Right lobe of liver (tissue), 6 donors: ENCODE data around the gene ACVR1. TPM values are rescaled to one million over a fixed set of nuclear protein-coding genes. Genes with fewer than 3 reads are reported as not detected.

ENCODE experiments used
- ATAC-seq, 4 donors: fragments of 200-7000 bp; cut with Tn5 transposase; one replicate each; pipeline ENCODE4 v1.9.1; 2020; ENCODE audit warnings: mild to moderate bottlenecking in 4 of 4, moderate library complexity in 4 of 4
- DNase-seq, 3 donors: peaks; one replicate each; pipeline ENCODE4 v3.0.0-alpha.2; 2020
- H3K27ac ChIP-seq, 3 donors: fragments of 200-600 bp; one replicate each; pipeline ENCODE4 v1.8.0; 2022
- H3K27me3 ChIP-seq, 2 donors: fragments of 200-600 bp; one replicate each; pipeline ENCODE4 v1.8.0; 2022
- H3K36me3 ChIP-seq, 4 donors: fragments of 200-600 bp; sonication (generic) in 1 of 4; one replicate each; pipeline versions ENCODE4 v1.5.1 to v1.8.0; 2017 to 2022; ENCODE audit warnings: control low read depth in 1 of 4
- H3K4me1 ChIP-seq, 4 donors: fragments of 200-600 bp; sonication (generic) in 1 of 4; one replicate each; pipeline versions ENCODE4 v1.5.1 to v1.8.0; 2017 to 2022; ENCODE audit warnings: control low read depth in 1 of 4
- H3K4me3 ChIP-seq, 3 donors: fragments of 200-600 bp; one replicate each; pipeline ENCODE4 v1.8.0; 2022
- H3K9me3 ChIP-seq, 4 donors: fragments of 200-600 bp; sonication (generic) in 1 of 4; one replicate each; pipeline versions ENCODE4 v1.5.1 to v1.8.0; 2017 to 2022; ENCODE audit warnings: control low read depth in 1 of 4
- CTCF ChIP-seq, 4 donors: fragments of 200-600 bp in 3 of 4; fragments of 450-650 bp in 1 of 4; IDR thresholded peaks; one replicate each; pipeline versions ENCODE4 v1.5.1 to v1.8.0; 2016 to 2022; ENCODE audit warnings: antibody characterized with exemption in 4 of 4, mild to moderate bottlenecking in 2 of 4
- POLR2A ChIP-seq: fragments of 450-650 bp; IDR thresholded peaks from one replicate; pipeline ENCODE4 v1.6.1; 2017; ENCODE audit warnings: antibody characterized with exemption, mild to moderate bottlenecking
- WGBS: methylation state at CpG from one replicate; pipeline ENCODE4 v1.1.6; 2018; ENCODE audit warnings: low coverage, low lambda C conversion rate; ENCODE audit not compliant: insufficient coverage; ENCODE audit errors: missing lambda C conversion rate; 5-methylcytosine and 5-hydroxymethylcytosine counted together
- intact Hi-C, 2 donors: fragments of 100-400 bp; cut with DNase I; formaldehyde crosslinking; loops; one replicate each; pipeline versions ENCODE4 v1.11.2 to v1.14.1; 2022
- total RNA-seq, 6 experiments: library from RNA; depleted of rRNA in 2 of 6; stranded (reverse); fragments of >200 nt in 2 of 6; fragmentation: NEBNext Ultra II Directional in 3 of 6; extraction: Animal tissue kit (Norgen Biotek cat#: 25700) in 3 of 6; gene quantifications; one replicate each; pipeline versions ENCODE4 v1.1.0 to v1.2.4, GENCODE V29; 2016 to 2023
- donor health status: DM: no; HTN: yes; CAD: no.
- donor health status: DM: no; HTN: no; CAD: no.
- donor health status: DM: no; HTN: no; CAD: no.
- donor health status: DM: no; HTN: yes; CAD: no.
- donor health status: DM: no; HTN: yes; CAD: no.

ACVR1 gene
- total RNA-seq, 6 experiments from 2014 or later, result 10.9 to 25.1 (median 14.6) TPM

GRCh38 chr2:157911246-157911645, 35.1 kb upstream of the ACVR1 start:
- ATAC-seq (peak in 1 of 4 donors; percentile 21), DNase-seq (no peak)
- Histone ChIP-seq H3K4me3 (no peak overlapping the region), H3K27ac (no peak overlapping the region), H3K36me3 (no peaks in the 10 kb centered on the region), H3K4me1 (peaks cover 0 to 9% (median 0%) of the 10 kb centered on the region in 4 donors), H3K9me3 (no peaks in the 10 kb centered on the region), H3K27me3 (no peaks in the 10 kb centered on the region)
- TF ChIP-seq POLR2A, result no peak
- no peak for TF ChIP-seq CTCF (IDR thresholded peaks at IDR 0.05)
- intact Hi-C loops, result no loop called here

- WGBS, result no CpG with 5 or more reads among the region's 4 CpGs
- H3K4me1 ChIP-seq, result no peaks in the 10 kb centered on the region
- H3K9me3 ChIP-seq, result no peaks in the 10 kb centered on the region
- H3K36me3 ChIP-seq, result no peaks in the 10 kb centered on the region
- DNase-seq (no peak), ATAC-seq (no peak)
- TF ChIP-seq POLR2A, result no peak
- no peak for TF ChIP-seq CTCF (IDR thresholded peaks at IDR 0.05)
- H3K27me3 ChIP-seq, result no peaks in the 10 kb centered on the region
- H3K4me3 ChIP-seq, result no peak overlapping the region
- intact Hi-C loops, result no loop called here
- H3K27ac ChIP-seq, result no peak overlapping the region
Observed at GRCh38 chr2:157905092-157905491, 29.0 kb upstream of the ACVR1 start.

GRCh38 chr2:157903626-157904025, 27.5 kb upstream of the ACVR1 start:
- WGBS, result 67% methylated on average over 3 of the region's 5 CpGs
- Histone ChIP-seq H3K9me3 (no peaks in the 10 kb centered on the region), H3K27ac (no peak overlapping the region), H3K36me3 (no peaks in the 10 kb centered on the region), H3K4me3 (no peak overlapping the region), H3K4me1 (no peaks in the 10 kb centered on the region), H3K27me3 (no peaks in the 10 kb centered on the region)
- DNase-seq (no peak), ATAC-seq (no peak)
- TF ChIP-seq POLR2A, result no peak
- intact Hi-C loops, result no loop called here

- intact Hi-C loops, result no loop called here
Observed at GRCh38 chr2:157903151-157903550, 27.0 kb upstream of the ACVR1 start.

DNA sequence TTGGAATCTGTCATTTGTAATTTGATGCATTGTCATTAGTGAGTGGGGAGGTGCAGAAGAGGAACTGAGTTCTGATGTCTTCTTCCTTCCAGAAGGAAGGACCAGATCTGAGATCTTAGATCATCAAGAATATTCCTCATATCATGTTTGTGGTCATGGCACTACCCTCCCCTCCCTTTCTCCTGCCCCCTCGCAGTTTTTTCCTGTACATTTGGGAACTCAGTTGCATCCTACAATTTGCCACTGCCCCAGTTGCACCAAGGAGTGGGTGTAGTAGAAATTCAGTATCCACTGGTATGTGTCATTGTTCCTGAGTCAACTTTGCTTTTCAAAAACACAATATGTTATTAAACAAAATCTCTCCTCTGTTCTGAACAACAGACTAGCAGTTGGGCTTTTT, 26.6 kb upstream of the ACVR1 start:
- H3K27ac ChIP-seq, result no peak overlapping the region
- intact Hi-C loops, result no loop called here
- no peaks in the 10 kb centered on the region for H3K4me1 ChIP-seq
- H3K9me3 ChIP-seq, result no peaks in the 10 kb centered on the region
- no peak overlapping the region for H3K4me3 ChIP-seq
- no peaks in the 10 kb centered on the region for H3K36me3 ChIP-seq
- no peak for ATAC-seq
- WGBS, result no CpG with 5 or more reads among the region's 1 CpG
- TF ChIP-seq CTCF (IDR thresholded peaks at IDR 0.05), result no peak
- TF ChIP-seq POLR2A, result no peak
- H3K27me3 ChIP-seq, result no peaks in the 10 kb centered on the region
- no peak for DNase-seq

More at GRCh38 chr2:157903151-157903550, 27.0 kb upstream of the ACVR1 start:
- Histone ChIP-seq H3K9me3 (no peaks in the 10 kb centered on the region), H3K4me1 (no peaks in the 10 kb centered on the region), H3K27me3 (no peaks in the 10 kb centered on the region), H3K36me3 (no peaks in the 10 kb centered on the region), H3K27ac (no peak overlapping the region), H3K4me3 (no peak overlapping the region)
- TF ChIP-seq POLR2A (no peak), CTCF (IDR thresholded peaks at IDR 0.05) (no peak)
- WGBS, result 90% methylated on average over 2 of the region's 4 CpGs
- no peak for DNase-seq
- no peak for ATAC-seq
